Measurements from ENCODE around the gene CPVL. TPM values are rescaled to one million over a fixed set of nuclear protein-coding genes. Genes with fewer than 3 reads are reported as not detected.

Gene CPVL
- total RNA-seq, 2 donors from 2014 or later: 4.4 to 6.0 TPM

- Mint-ChIP-seq H3K36me3 (ENCODE audit: low read depth) (peaks cover 4% of the 10 kb centered on the region), H3K27me3 (peaks cover 26% of the 10 kb centered on the region), H3K4me1 (no peaks in the 10 kb centered on the region), H3K27ac (no peak overlapping the region), H3K4me3 (no peak overlapping the region)
- no peak for DNase-seq
- ATAC-seq: no peak
- no peaks in the 10 kb centered on the region for H3K9me3 ChIP-seq (ENCODE audit: control insufficient read depth, low read length, poor library complexity, severe bottlenecking)
Measured at GRCh38 chr7:29145553-29146056, 732 bp downstream of the CPVL start.

- ATAC-seq: no peak
- no peak overlapping the region for H3K4me3 Mint-ChIP-seq
- peaks cover 27% of the 10 kb centered on the region for H3K27me3 Mint-ChIP-seq
- peaks cover 3% of the 10 kb centered on the region for H3K36me3 Mint-ChIP-seq (ENCODE audit: low read depth)
- H3K4me1 Mint-ChIP-seq: no peaks in the 10 kb centered on the region
- DNase-seq: no peak
- H3K27ac Mint-ChIP-seq: no peak overlapping the region
- H3K9me3 ChIP-seq (ENCODE audit: control insufficient read depth, low read length, poor library complexity, severe bottlenecking): no peaks in the 10 kb centered on the region
Measured at GRCh38 chr7:29143751-29144150, 2.6 kb downstream of the CPVL start.

- Mint-ChIP-seq H3K36me3 (ENCODE audit: low read depth) (no peaks in the 10 kb centered on the region), H3K27ac (no peak overlapping the region), H3K27me3 (peaks cover 24% of the 10 kb centered on the region), H3K4me1 (no peaks in the 10 kb centered on the region), H3K4me3 (no peak overlapping the region)
- ATAC-seq: no peak
- no peak for DNase-seq
- no peaks in the 10 kb centered on the region for H3K9me3 ChIP-seq (ENCODE audit: control insufficient read depth, low read length, poor library complexity, severe bottlenecking)
Measured at GRCh38 chr7:29142021-29142727, 4.2 kb downstream of the CPVL start.

GRCh38 chr7:29140873-29141468, 5.4 kb downstream of the CPVL start:
- H3K27ac Mint-ChIP-seq: no peak overlapping the region
- H3K36me3 Mint-ChIP-seq (ENCODE audit: low read depth): no peaks in the 10 kb centered on the region
- ATAC-seq (no peak), DNase-seq (no peak)
- H3K4me1 Mint-ChIP-seq: no peaks in the 10 kb centered on the region
- no peak overlapping the region for H3K4me3 Mint-ChIP-seq
- no peaks in the 10 kb centered on the region for H3K9me3 ChIP-seq (ENCODE audit: control insufficient read depth, low read length, poor library complexity, severe bottlenecking)
- peaks cover 12% of the 10 kb centered on the region for H3K27me3 Mint-ChIP-seq

- H3K27me3 Mint-ChIP-seq: peaks cover 10% of the 10 kb centered on the region
- ATAC-seq: no peak
- no peak overlapping the region for H3K4me3 Mint-ChIP-seq
- no peaks in the 10 kb centered on the region for H3K4me1 Mint-ChIP-seq
- H3K27ac Mint-ChIP-seq: no peak overlapping the region
- no peaks in the 10 kb centered on the region for H3K36me3 Mint-ChIP-seq (ENCODE audit: low read depth)
- no peak for DNase-seq
- no peaks in the 10 kb centered on the region for H3K9me3 ChIP-seq (ENCODE audit: control insufficient read depth, low read length, poor library complexity, severe bottlenecking)
Measured at GRCh38 chr7:29139796-29140195, 6.5 kb downstream of the CPVL start.

GRCh38 chr7:29139191-29139590, 7.1 kb downstream of the CPVL start:
- Mint-ChIP-seq H3K4me3 (no peak overlapping the region), H3K4me1 (no peaks in the 10 kb centered on the region), H3K27ac (no peak overlapping the region), H3K36me3 (ENCODE audit: low read depth) (no peaks in the 10 kb centered on the region), H3K27me3 (peaks cover 10% of the 10 kb centered on the region)
- DNase-seq: no peak
- H3K9me3 ChIP-seq (ENCODE audit: control insufficient read depth, low read length, poor library complexity, severe bottlenecking): no peaks in the 10 kb centered on the region
- no peak for ATAC-seq

- H3K36me3 Mint-ChIP-seq (ENCODE audit: low read depth): no peaks in the 10 kb centered on the region
- H3K27ac Mint-ChIP-seq: no peak overlapping the region
- no peaks in the 10 kb centered on the region for H3K4me1 Mint-ChIP-seq
- DNase-seq: no peak
- ATAC-seq: no peak
- no peak overlapping the region for H3K4me3 Mint-ChIP-seq
- H3K27me3 Mint-ChIP-seq: peaks cover 12% of the 10 kb centered on the region
- no peaks in the 10 kb centered on the region for H3K9me3 ChIP-seq (ENCODE audit: control insufficient read depth, low read length, poor library complexity, severe bottlenecking)
Measured at GRCh38 chr7:29138588-29138987, 7.7 kb downstream of the CPVL start.

GRCh38 chr7:29135846-29136245, 10.5 kb downstream of the CPVL start:
- Mint-ChIP-seq H3K27ac (no peak overlapping the region), H3K4me1 (no peaks in the 10 kb centered on the region), H3K4me3 (no peak overlapping the region), H3K36me3 (ENCODE audit: low read depth) (no peaks in the 10 kb centered on the region), H3K27me3 (peaks cover 25% of the 10 kb centered on the region)
- DNase-seq (no peak), ATAC-seq (no peak)
- H3K9me3 ChIP-seq (ENCODE audit: control insufficient read depth, low read length, poor library complexity, severe bottlenecking): no peaks in the 10 kb centered on the region

- Mint-ChIP-seq H3K4me1 (no peaks in the 10 kb centered on the region), H3K4me3 (no peak overlapping the region), H3K27ac (no peak overlapping the region), H3K27me3 (peaks cover 21% of the 10 kb centered on the region), H3K36me3 (ENCODE audit: low read depth) (no peaks in the 10 kb centered on the region)
- H3K9me3 ChIP-seq (ENCODE audit: control insufficient read depth, low read length, poor library complexity, severe bottlenecking): peaks cover 2% of the 10 kb centered on the region
- DNase-seq (no peak), ATAC-seq (no peak)
Measured at GRCh38 chr7:29132980-29133379, 13.4 kb downstream of the CPVL start.

GRCh38 chr7:29131678-29132077, 14.7 kb downstream of the CPVL start:
- Mint-ChIP-seq H3K4me3 (no peak overlapping the region), H3K36me3 (ENCODE audit: low read depth) (no peaks in the 10 kb centered on the region), H3K27me3 (peaks cover 22% of the 10 kb centered on the region), H3K27ac (no peak overlapping the region), H3K4me1 (no peaks in the 10 kb centered on the region)
- no peak for DNase-seq
- ATAC-seq: no peak
- H3K9me3 ChIP-seq (ENCODE audit: control insufficient read depth, low read length, poor library complexity, severe bottlenecking): peaks cover 2% of the 10 kb centered on the region

GRCh38 chr7:29130096-29130495, 16.2 kb downstream of the CPVL start:
- Mint-ChIP-seq H3K27me3 (peaks cover 29% of the 10 kb centered on the region), H3K36me3 (ENCODE audit: low read depth) (no peaks in the 10 kb centered on the region), H3K4me3 (no peak overlapping the region), H3K27ac (no peak overlapping the region), H3K4me1 (no peaks in the 10 kb centered on the region)
- H3K9me3 ChIP-seq (ENCODE audit: control insufficient read depth, low read length, poor library complexity, severe bottlenecking): peaks cover 2% of the 10 kb centered on the region
- ATAC-seq (no peak), DNase-seq (no peak)

- no peaks in the 10 kb centered on the region for H3K4me1 Mint-ChIP-seq
- H3K27me3 Mint-ChIP-seq: peaks cover 18% of the 10 kb centered on the region
- H3K36me3 Mint-ChIP-seq (ENCODE audit: low read depth): no peaks in the 10 kb centered on the region
- no peak overlapping the region for H3K27ac Mint-ChIP-seq
- H3K9me3 ChIP-seq (ENCODE audit: control insufficient read depth, low read length, poor library complexity, severe bottlenecking): peaks cover 2% of the 10 kb centered on the region
- ATAC-seq: no peak
- DNase-seq: no peak
- H3K4me3 Mint-ChIP-seq: no peak overlapping the region
Measured at GRCh38 chr7:29127527-29127926, 18.8 kb downstream of the CPVL start.

- Mint-ChIP-seq H3K4me3 (no peak overlapping the region), H3K27ac (no peak overlapping the region), H3K4me1 (no peaks in the 10 kb centered on the region), H3K36me3 (ENCODE audit: low read depth) (no peaks in the 10 kb centered on the region), H3K27me3 (peaks cover 13% of the 10 kb centered on the region)
- H3K9me3 ChIP-seq (ENCODE audit: control insufficient read depth, low read length, poor library complexity, severe bottlenecking): peaks cover 2% of the 10 kb centered on the region
- DNase-seq (no peak), ATAC-seq (no peak)
Measured at GRCh38 chr7:29126804-29127203, 19.5 kb downstream of the CPVL start.

Data from T-helper 17 cell (primary cell).